Fibroblast of lung (primary cell): ENCODE results near the gene PANK4.

Experiments used
- EZH2 ChIP-seq: IDR thresholded peaks from 2 replicates; pipeline ENCODE4 v1.5.1; 2012; ENCODE audit warnings: low read length, control low read depth, mild to moderate bottlenecking; ENCODE audit errors: missing control alignments
- TF ChIP-seq, protein P1 (sequence below), 2 donors: IDR thresholded peaks in 1 of 2; conservative IDR thresholded peaks in 1 of 2; 1 replicate in 1 of 2; 2 replicates in 1 of 2; pipeline ENCODE4 v1.5.1; 2011 to 2012; ENCODE audit warnings: low read length in 2 of 2, control low read depth in 1 of 2, inconsistent platforms in 1 of 2, low read depth in 1 of 2, mild to moderate bottlenecking in 1 of 2

DNA sequence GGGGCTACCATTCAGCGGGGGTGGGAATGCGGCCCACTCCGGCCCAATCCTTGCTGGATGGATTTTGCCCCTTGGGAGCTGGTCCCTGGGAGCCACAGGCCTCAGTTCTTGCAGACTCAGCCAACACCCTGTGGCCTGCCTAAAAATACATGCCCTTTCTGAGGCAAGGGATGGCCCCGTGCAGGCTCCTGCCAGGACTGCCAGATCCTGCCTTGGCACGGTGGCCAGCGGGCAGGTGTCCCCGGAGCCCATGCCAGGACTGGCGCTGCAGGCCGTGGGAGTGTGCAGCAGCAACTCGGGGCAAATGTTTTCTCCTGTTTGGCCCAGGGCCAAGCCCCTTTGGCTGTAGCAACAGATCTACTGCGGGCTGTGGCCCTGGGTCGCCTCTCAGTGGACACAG lies 1.6 kb upstream of the PANK4 start:
- TF ChIP-seq, protein P1, sequence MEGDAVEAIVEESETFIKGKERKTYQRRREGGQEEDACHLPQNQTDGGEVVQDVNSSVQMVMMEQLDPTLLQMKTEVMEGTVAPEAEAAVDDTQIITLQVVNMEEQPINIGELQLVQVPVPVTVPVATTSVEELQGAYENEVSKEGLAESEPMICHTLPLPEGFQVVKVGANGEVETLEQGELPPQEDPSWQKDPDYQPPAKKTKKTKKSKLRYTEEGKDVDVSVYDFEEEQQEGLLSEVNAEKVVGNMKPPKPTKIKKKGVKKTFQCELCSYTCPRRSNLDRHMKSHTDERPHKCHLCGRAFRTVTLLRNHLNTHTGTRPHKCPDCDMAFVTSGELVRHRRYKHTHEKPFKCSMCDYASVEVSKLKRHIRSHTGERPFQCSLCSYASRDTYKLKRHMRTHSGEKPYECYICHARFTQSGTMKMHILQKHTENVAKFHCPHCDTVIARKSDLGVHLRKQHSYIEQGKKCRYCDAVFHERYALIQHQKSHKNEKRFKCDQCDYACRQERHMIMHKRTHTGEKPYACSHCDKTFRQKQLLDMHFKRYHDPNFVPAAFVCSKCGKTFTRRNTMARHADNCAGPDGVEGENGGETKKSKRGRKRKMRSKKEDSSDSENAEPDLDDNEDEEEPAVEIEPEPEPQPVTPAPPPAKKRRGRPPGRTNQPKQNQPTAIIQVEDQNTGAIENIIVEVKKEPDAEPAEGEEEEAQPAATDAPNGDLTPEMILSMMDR (conservative IDR thresholded peaks at IDR 0.05 in 1 of 2, IDR thresholded peaks at IDR 0.05 in 1 of 2; ENCODE audit: low read depth in 1 of 2, low read length in 2 of 2) = no peak
- TF ChIP-seq EZH2 = no peak
